Upper lobe of left lung (tissue), 4 donors: Measurements from ENCODE around the gene ATXN7.

Experiments used
- POLR2A ChIP-seq, 4 donors: fragments of 450-650 bp; IDR thresholded peaks; one replicate each; pipeline ENCODE4 v1.5.1; 2016 to 2017; ENCODE audit warnings: antibody characterized with exemption in 4 of 4, mild to moderate bottlenecking in 2 of 4
- TF ChIP-seq, protein P1 (sequence below), 6 experiments: fragments of 450-650 bp in 4 of 6; fragments of 200-600 bp in 2 of 6; sonication (generic) in 2 of 6; IDR thresholded peaks; one replicate each; pipeline ENCODE4 v1.5.1; 2016 to 2019; ENCODE audit warnings: antibody characterized with exemption in 6 of 6

- TF ChIP-seq, protein P1, sequence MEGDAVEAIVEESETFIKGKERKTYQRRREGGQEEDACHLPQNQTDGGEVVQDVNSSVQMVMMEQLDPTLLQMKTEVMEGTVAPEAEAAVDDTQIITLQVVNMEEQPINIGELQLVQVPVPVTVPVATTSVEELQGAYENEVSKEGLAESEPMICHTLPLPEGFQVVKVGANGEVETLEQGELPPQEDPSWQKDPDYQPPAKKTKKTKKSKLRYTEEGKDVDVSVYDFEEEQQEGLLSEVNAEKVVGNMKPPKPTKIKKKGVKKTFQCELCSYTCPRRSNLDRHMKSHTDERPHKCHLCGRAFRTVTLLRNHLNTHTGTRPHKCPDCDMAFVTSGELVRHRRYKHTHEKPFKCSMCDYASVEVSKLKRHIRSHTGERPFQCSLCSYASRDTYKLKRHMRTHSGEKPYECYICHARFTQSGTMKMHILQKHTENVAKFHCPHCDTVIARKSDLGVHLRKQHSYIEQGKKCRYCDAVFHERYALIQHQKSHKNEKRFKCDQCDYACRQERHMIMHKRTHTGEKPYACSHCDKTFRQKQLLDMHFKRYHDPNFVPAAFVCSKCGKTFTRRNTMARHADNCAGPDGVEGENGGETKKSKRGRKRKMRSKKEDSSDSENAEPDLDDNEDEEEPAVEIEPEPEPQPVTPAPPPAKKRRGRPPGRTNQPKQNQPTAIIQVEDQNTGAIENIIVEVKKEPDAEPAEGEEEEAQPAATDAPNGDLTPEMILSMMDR (IDR thresholded peaks at IDR 0.05): no peak
- TF ChIP-seq POLR2A (IDR thresholded peaks at IDR 0.05): no peak
Observed at GRCh38 chr3:63946753-63947152, 83.1 kb downstream of the ATXN7 start.
